Mesenchymal stem cell (in vitro differentiated cells and primary cell): Measurements from ENCODE around the gene ADORA2A.
A peak's percentile ranks its signal among the peaks of the same experiment; 100 is the strongest.

Source experiments
- DNase-seq: peaks from one replicate; pipeline ENCODE4 v3.0.0-alpha.2; 2013
- H2AFZ ChIP-seq: one replicate; pipeline ENCODE4 v1.6.1; 2013; ENCODE audit warnings: low read depth, mild to moderate bottlenecking, control low read depth, inconsistent platforms, low read length, moderate library complexity
- H2AK5ac ChIP-seq: 2 replicates; pipeline ENCODE4 v1.6.1; 2013; ENCODE audit warnings: low read length, moderate library complexity, mild to moderate bottlenecking, inconsistent platforms; ENCODE audit not compliant: severe bottlenecking
- H2BK120ac ChIP-seq: one replicate; pipeline ENCODE4 v1.6.1; 2013; ENCODE audit warnings: low read depth, mild to moderate bottlenecking, inconsistent platforms, low read length, moderate library complexity
- H2BK12ac ChIP-seq, 2 experiments: one replicate each; pipeline ENCODE4 v1.6.1; 2013; ENCODE audit warnings: inconsistent platforms in 2 of 2, low read length in 2 of 2, mild to moderate bottlenecking in 2 of 2, moderate library complexity in 2 of 2, control low read depth in 1 of 2
- H2BK15ac ChIP-seq: one replicate; pipeline ENCODE4 v1.6.1; 2013; ENCODE audit warnings: mild to moderate bottlenecking, low read depth, inconsistent platforms; ENCODE audit not compliant: poor library complexity, severe bottlenecking
- H2BK5ac ChIP-seq: 2 replicates; pipeline ENCODE4 v1.6.1; 2013; ENCODE audit warnings: low read depth, mild to moderate bottlenecking, low read length, control low read depth, inconsistent platforms; ENCODE audit not compliant: poor library complexity, severe bottlenecking
- H3K14ac ChIP-seq, 2 experiments: one replicate each; pipeline ENCODE4 v1.6.1; 2013; ENCODE audit warnings: inconsistent platforms in 2 of 2, low read length in 2 of 2, control low read depth in 1 of 2, mild to moderate bottlenecking in 1 of 2, moderate library complexity in 1 of 2
- H3K18ac ChIP-seq, 2 experiments: one replicate each; pipeline ENCODE4 v1.6.1; 2013; ENCODE audit warnings: inconsistent platforms in 2 of 2, low read length in 2 of 2, control low read depth in 1 of 2, low read depth in 1 of 2, mild to moderate bottlenecking in 1 of 2
- H3K23ac ChIP-seq, 2 experiments: one replicate each; pipeline ENCODE4 v1.6.1; 2013; ENCODE audit warnings: inconsistent platforms in 2 of 2, low read length in 2 of 2, mild to moderate bottlenecking in 2 of 2, moderate library complexity in 2 of 2, control low read depth in 1 of 2
- H3K27ac ChIP-seq: 2 replicates; pipeline ENCODE4 v1.5.1; 2013; ENCODE audit warnings: mild to moderate bottlenecking, moderate library complexity, low read length, control low read depth, inconsistent platforms; ENCODE audit not compliant: poor library complexity, severe bottlenecking
- H3K27me3 ChIP-seq, 2 experiments: 2 replicates each; pipeline versions ENCODE4 v1.6.1 to v1.7.0; 2013; ENCODE audit warnings: low read length in 2 of 2, mild to moderate bottlenecking in 2 of 2, moderate library complexity in 2 of 2, control low read depth in 1 of 2, inconsistent platforms in 1 of 2; ENCODE audit not compliant: control insufficient read depth in 1 of 2, insufficient read depth in 1 of 2
- H3K36me3 ChIP-seq, 2 experiments: 2 replicates each; pipeline versions ENCODE4 v1.6.1 to v1.7.0; 2013; ENCODE audit warnings: low read length in 2 of 2, control low read depth in 1 of 2, inconsistent platforms in 1 of 2, low read depth in 1 of 2, mild to moderate bottlenecking in 1 of 2; ENCODE audit not compliant: insufficient read depth in 2 of 2, control insufficient read depth in 1 of 2
- H3K4ac ChIP-seq, 2 experiments: one replicate each; pipeline ENCODE4 v1.6.1; 2013; ENCODE audit warnings: inconsistent platforms in 2 of 2, low read length in 2 of 2, mild to moderate bottlenecking in 2 of 2, moderate library complexity in 2 of 2, control low read depth in 1 of 2, low read depth in 1 of 2
- H3K4me1 ChIP-seq: 2 replicates; pipeline ENCODE4 v1.6.1; 2013; ENCODE audit warnings: low read depth, low read length, control low read depth; ENCODE audit not compliant: control insufficient read depth, insufficient read depth
- H3K4me2 ChIP-seq: 2 replicates; pipeline ENCODE4 v1.6.1; 2013; ENCODE audit warnings: low read length, mild to moderate bottlenecking, inconsistent platforms; ENCODE audit not compliant: poor library complexity, severe bottlenecking
- H3K4me3 ChIP-seq, 2 experiments: 2 replicates each; pipeline versions ENCODE4 v1.5.1 to v1.7.0; 2013; ENCODE audit warnings: low read length in 2 of 2, mild to moderate bottlenecking in 2 of 2, control low read depth in 1 of 2, low read depth in 1 of 2; ENCODE audit not compliant: insufficient read depth in 1 of 2
- H3K79me1 ChIP-seq: replicated peaks from 2 replicates; pipeline ENCODE4 v1.6.1; 2013; ENCODE audit warnings: mild to moderate bottlenecking, control low read depth, low read length, inconsistent platforms; ENCODE audit not compliant: poor library complexity, severe bottlenecking
- H3K9ac ChIP-seq: 2 replicates; pipeline ENCODE4 v1.7.0; 2013; ENCODE audit warnings: mild to moderate bottlenecking, low read length, moderate library complexity
- H3K9me3 ChIP-seq: 2 replicates; pipeline ENCODE4 v1.7.0; 2013; ENCODE audit warnings: mild to moderate bottlenecking, low read length; ENCODE audit not compliant: control insufficient read depth
- H4K8ac ChIP-seq: one replicate; pipeline ENCODE4 v1.6.1; 2013; ENCODE audit warnings: inconsistent platforms, mild to moderate bottlenecking, low read length, moderate library complexity
- H4K91ac ChIP-seq: one replicate; pipeline ENCODE4 v1.6.1; 2013; ENCODE audit warnings: mild to moderate bottlenecking, low read length, inconsistent platforms
- WGBS: methylation state at CpG from one replicate; pipeline ENCODE4 v1.1.7; 2013; ENCODE audit warnings: mixed read lengths; 5-methylcytosine and 5-hydroxymethylcytosine counted together

The ADORA2A gene

GRCh38 chr22:24481641-24482040 is 54.2 kb downstream of the ADORA2A start:
- Histone ChIP-seq H3K4ac (no peak overlapping the region), H4K8ac (no peak overlapping the region), H3K79me1 (no peaks in the 10 kb centered on the region), H2BK15ac (no peak overlapping the region), H3K9me3 (no peaks in the 10 kb centered on the region), H2BK5ac (no peak overlapping the region), H2AK5ac (no peak overlapping the region), H3K4me3 (no peak overlapping the region), H2AFZ (no peak overlapping the region), H3K4me1 (peaks cover 11% of the 10 kb centered on the region), H3K14ac (no peak overlapping the region), H2BK120ac (no peak overlapping the region), H3K27me3 (no peaks in the 10 kb centered on the region), H3K23ac (no peak overlapping the region), H3K18ac (no peak overlapping the region), H3K4me2 (no peak overlapping the region), H3K27ac (peak overlapping the region; percentile 28), H3K9ac (peak overlapping the region; percentile 42), H3K36me3 (no peaks in the 10 kb centered on the region), H2BK12ac (no peak overlapping the region), H4K91ac (no peak overlapping the region)
- no peak for DNase-seq
- 85% methylated on average over 1 of the region's 1 CpG for WGBS

- Histone ChIP-seq H3K27me3 (no peaks in the 10 kb centered on the region), H2BK15ac (no peak overlapping the region), H3K4me1 (peaks cover 11% of the 10 kb centered on the region), H3K18ac (no peak overlapping the region), H3K9me3 (no peaks in the 10 kb centered on the region), H4K8ac (no peak overlapping the region), H2BK12ac (no peak overlapping the region), H2BK5ac (no peak overlapping the region), H2AK5ac (peak overlapping the region; percentile 10), H3K4ac (no peak overlapping the region), H3K23ac (no peak overlapping the region), H3K14ac (no peak overlapping the region), H4K91ac (no peak overlapping the region), H2AFZ (no peak overlapping the region), H3K27ac (peak overlapping the region; percentile 64), H3K4me3 (no peak overlapping the region), H3K36me3 (no peaks in the 10 kb centered on the region), H3K4me2 (no peak overlapping the region), H3K9ac (peak overlapping the region; percentile 42), H3K79me1 (no peaks in the 10 kb centered on the region), H2BK120ac (no peak overlapping the region)
- WGBS, result 53% methylated on average over 3 of the region's 3 CpGs
- peak; percentile 85 for DNase-seq
Observed at GRCh38 chr22:24482575-24482974, 55.2 kb downstream of the ADORA2A start.

GRCh38 chr22:24482998-24483397 is 55.6 kb downstream of the ADORA2A start:
- no peak for DNase-seq
- H3K9me3 ChIP-seq, result no peaks in the 10 kb centered on the region

GRCh38 chr22:24483976-24484545 is 56.7 kb downstream of the ADORA2A start:
- H3K27me3 ChIP-seq, result no peaks in the 10 kb centered on the region
- no peak overlapping the region for H3K14ac ChIP-seq
- no peak overlapping the region for H4K91ac ChIP-seq
- H3K27ac ChIP-seq, result no peak overlapping the region
- peaks cover 11% of the 10 kb centered on the region for H3K4me1 ChIP-seq
- H3K79me1 ChIP-seq, result no peaks in the 10 kb centered on the region
- no peak for DNase-seq
- H4K8ac ChIP-seq, result no peak overlapping the region
- no peaks in the 10 kb centered on the region for H3K9me3 ChIP-seq
- H3K18ac ChIP-seq, result peak overlapping the region in 1 of 2 experiments; percentile 19
- H3K9ac ChIP-seq, result no peak overlapping the region
- no peak overlapping the region for H2BK120ac ChIP-seq
- no peak overlapping the region for H3K23ac ChIP-seq
- WGBS, result 87% methylated on average over 4 of the region's 5 CpGs
- no peak overlapping the region for H3K4ac ChIP-seq
- H3K4me2 ChIP-seq, result no peak overlapping the region
- no peak overlapping the region for H2BK15ac ChIP-seq
- H2BK12ac ChIP-seq, result no peak overlapping the region
- H2AK5ac ChIP-seq, result no peak overlapping the region
- no peaks in the 10 kb centered on the region for H3K36me3 ChIP-seq
- no peak overlapping the region for H3K4me3 ChIP-seq
- H2BK5ac ChIP-seq, result no peak overlapping the region
- H2AFZ ChIP-seq, result no peak overlapping the region

More at GRCh38 chr22:24482998-24483397, 55.6 kb downstream of the ADORA2A start:
- no peak overlapping the region for H2BK120ac ChIP-seq
- no peak overlapping the region for H4K91ac ChIP-seq
- no peaks in the 10 kb centered on the region for H3K79me1 ChIP-seq
- H3K4me2 ChIP-seq, result no peak overlapping the region
- H3K4me1 ChIP-seq, result peaks cover 11% of the 10 kb centered on the region
- H2BK15ac ChIP-seq, result no peak overlapping the region
- no peak overlapping the region for H3K18ac ChIP-seq
- peak overlapping the region; percentile 2 for H3K9ac ChIP-seq
- no peaks in the 10 kb centered on the region for H3K27me3 ChIP-seq
- no peak overlapping the region for H3K14ac ChIP-seq
- H3K23ac ChIP-seq, result no peak overlapping the region
- H2AK5ac ChIP-seq, result peak overlapping the region; percentile 10
- H2BK12ac ChIP-seq, result no peak overlapping the region
- no peak overlapping the region for H2BK5ac ChIP-seq
- WGBS, result 73% methylated on average over 1 of the region's 2 CpGs
- H3K27ac ChIP-seq, result peak overlapping the region; percentile 64
- H4K8ac ChIP-seq, result no peak overlapping the region
- no peak overlapping the region for H3K4me3 ChIP-seq
- no peak overlapping the region for H3K4ac ChIP-seq
- no peaks in the 10 kb centered on the region for H3K36me3 ChIP-seq
- no peak overlapping the region for H2AFZ ChIP-seq
